ENCODE results near the gene CLASP2. TPM values are rescaled to one million over a fixed set of nuclear protein-coding genes. Genes with fewer than 3 reads are reported as not detected.

The CLASP2 gene
- total and polyA plus RNA-seq, 2 of the 4 experiments (the other 2 are of a cell fraction), result 11.9 to 49.1 TPM

GRCh38 chr3:33557829-33558228 lies 160.2 kb downstream of the CLASP2 start:
- no peak overlapping the region for H2BK120ac ChIP-seq (ENCODE audit: low read depth, low read length)
- no peak overlapping the region for H2BK15ac ChIP-seq (ENCODE audit: low read depth, low read length)
- H3K27me3 ChIP-seq (ENCODE audit: control insufficient read depth, insufficient read depth, low read length), result no peaks in the 10 kb centered on the region
- no peak overlapping the region for H3K23ac ChIP-seq (ENCODE audit: low read depth, low read length)
- no peak overlapping the region for H4K8ac ChIP-seq (ENCODE audit: low read depth in 2 of 2, low read length in 2 of 2)
- TF ChIP-seq MAFK (IDR thresholded peaks at IDR 0.05; ENCODE audit: low read depth, low read length) (no peak), CHD1 (IDR thresholded peaks at IDR 0.05; ENCODE audit: low read depth, low read length) (no peak), MXI1 (IDR thresholded peaks at IDR 0.05; ENCODE audit: borderline replicate concordance, low read depth, low read length) (no peak), RFX5 (IDR thresholded peaks at IDR 0.05; ENCODE audit: low read depth, low read length) (no peak), ELK1 (IDR thresholded peaks at IDR 0.05; ENCODE audit: borderline replicate concordance, low read depth, low read length) (no peak), BHLHE40 (IDR thresholded peaks at IDR 0.05; ENCODE audit: low read depth, low read length) (no peak), NFE2L2 (IDR thresholded peaks at IDR 0.05; ENCODE audit: low read depth, low read length) (no peak), FOS (IDR thresholded peaks at IDR 0.05; ENCODE audit: low read depth, low read length) (no peak), RCOR1 (IDR thresholded peaks at IDR 0.05; ENCODE audit: insufficient replicate concordance, low read length) (no peak), SMC3 (IDR thresholded peaks at IDR 0.05; ENCODE audit: low read depth, low read length) (no peak), USF2 (IDR thresholded peaks at IDR 0.05; ENCODE audit: low read depth, low read length) (no peak), MAZ (IDR thresholded peaks at IDR 0.05; ENCODE audit: borderline replicate concordance, low read depth, low read length) (no peak), POLR2A (IDR thresholded peaks at IDR 0.05; ENCODE audit: low read depth, low read length) (no peak), CTCF (conservative IDR thresholded peaks at IDR 0.05; ENCODE audit: low read depth, low read length) (no peak), CEBPB (IDR thresholded peaks at IDR 0.05; ENCODE audit: low read depth, low read length) (no peak), RAD21 (IDR thresholded peaks at IDR 0.05; ENCODE audit: low read length) (no peak)
- H2BK5ac ChIP-seq (ENCODE audit: low read depth, low read length, poor library complexity, severe bottlenecking), result no peak overlapping the region
- no peak overlapping the region for H4K91ac ChIP-seq (ENCODE audit: insufficient read depth, low read depth, low read length)
- H3K9ac ChIP-seq (ENCODE audit: low read depth, low read length), result no peak overlapping the region
- intact Hi-C loops (cut with micrococcal nuclease), result no loop called here
- no peak overlapping the region for H3K56ac ChIP-seq (ENCODE audit: extremely low read depth, insufficient read depth, low read length)
- H3K27ac ChIP-seq (ENCODE audit: insufficient read depth, low read length), result no peak overlapping the region
- H3K9me1 ChIP-seq (ENCODE audit: insufficient read depth, low read length), result no peaks in the 10 kb centered on the region
- H4K5ac ChIP-seq (ENCODE audit: low read depth, low read length), result no peak overlapping the region
- no peaks in the 10 kb centered on the region for H3K9me3 ChIP-seq (ENCODE audit: control insufficient read depth, insufficient read depth, low read length)
- H3K4ac ChIP-seq (ENCODE audit: low read depth, low read length), result no peak overlapping the region
- in situ Hi-C loops (cut with MboI; ENCODE audit: low sequenced_read_pairs), result no loop called here
- no peak overlapping the region for H3K4me2 ChIP-seq (ENCODE audit: low read depth, low read length)
- H3K4me3 ChIP-seq (ENCODE audit: insufficient read depth, low read depth, low read length), result no peak overlapping the region
- no peak overlapping the region for H2AK5ac ChIP-seq (ENCODE audit: low read depth, low read length)
- no peak overlapping the region for H3K14ac ChIP-seq (replicated peaks; ENCODE audit: low read depth, low read length)
- no peak overlapping the region for H2AFZ ChIP-seq (replicated peaks; ENCODE audit: low read length, poor library complexity)
- BruUV-seq (replicated peaks), result no TSS peak
- H3K36me3 ChIP-seq (ENCODE audit: control insufficient read depth, insufficient read depth, low read length), result peaks cover 3% of the 10 kb centered on the region; the same call in 1 of the 2 replicates
- no peaks in the 10 kb centered on the region for H3K79me1 ChIP-seq (ENCODE audit: low read depth in 1 of 2, low read length in 2 of 2)
- DNase-seq, result no peak
- CTCF ChIA-PET, result no interaction called here
- H2BK20ac ChIP-seq (ENCODE audit: low read depth, low read length), result no peak overlapping the region
- no peaks in the 10 kb centered on the region for H4K20me1 ChIP-seq (ENCODE audit: insufficient read depth, low read length)
- H3K4me1 ChIP-seq (ENCODE audit: control insufficient read depth, insufficient read depth, low read length), result no peaks in the 10 kb centered on the region
- dilution Hi-C loops (cut with HindIII; ENCODE audit: low sequenced_read_pairs, unreplicated experiment), result no loop called here
- no peak overlapping the region for H2AK9ac ChIP-seq (replicated peaks; ENCODE audit: low read depth, low read length, poor library complexity)
- no peak overlapping the region for H3K18ac ChIP-seq (ENCODE audit: low read depth, low read length)
- no CpG with 5 or more reads among the region's 3 CpGs for WGBS, 2 experiments (ENCODE audit: extremely low coverage in 2 of 2, insufficient read length in 1 of 2)
- POLR2A ChIA-PET (ENCODE audit: unreplicated experiment), result no interaction called here
- ATAC-seq (ENCODE audit: low read depth), result no peak

Measured in IMR-90 (cell line).